ENCODE measurements around the gene GATAD1.
"Not testable (repeated sequence)": the region's sequence is repeated elsewhere in the genome, so short reads cannot be mapped to it uniquely, and the experiment has no call there.

GATAD1 gene

GRCh38 chr7:92447345-92448204 lies at the start of gene GATAD1:
Gene GATAD1, plus strand, starts transcription at chr7:92447482. Its CDS starts 248 bp downstream, at chr7:92447730.
- no peak for DNase-seq

- DNase-seq = no peak
Measured at GRCh38 chr7:92397542-92397941, 49.7 kb upstream of the GATAD1 start.

GRCh38 chr7:92400013-92400412 lies 47.3 kb upstream of the GATAD1 start:
- no peak for DNase-seq

- DNase-seq = no peak
Measured at GRCh38 chr7:92402920-92403759, 44.1 kb upstream of the GATAD1 start.

- no peak for DNase-seq
Measured at GRCh38 chr7:92403760-92404074, 43.6 kb upstream of the GATAD1 start.

GRCh38 chr7:92404170-92404614 lies 43.1 kb upstream of the GATAD1 start:
- no peak for DNase-seq

GRCh38 chr7:92409357-92409756 lies 37.9 kb upstream of the GATAD1 start:
- no peak for DNase-seq

GRCh38 chr7:92410162-92410561 lies 37.1 kb upstream of the GATAD1 start:
- not testable (repeated sequence) for DNase-seq

- DNase-seq = no peak
Measured at GRCh38 chr7:92412745-92413144, 34.5 kb upstream of the GATAD1 start.

GRCh38 chr7:92413550-92413949 lies 33.7 kb upstream of the GATAD1 start:
- DNase-seq = no peak

GRCh38 chr7:92415225-92415624 lies 32.1 kb upstream of the GATAD1 start:
- no peak for DNase-seq

- DNase-seq = no peak
Measured at GRCh38 chr7:92417913-92418312, 29.4 kb upstream of the GATAD1 start.

- no peak for DNase-seq
Measured at GRCh38 chr7:92421676-92422435, 25.4 kb upstream of the GATAD1 start.

GRCh38 chr7:92422926-92423325 lies 24.4 kb upstream of the GATAD1 start:
- no peak for DNase-seq

GRCh38 chr7:92423710-92424131 lies 23.6 kb upstream of the GATAD1 start:
- DNase-seq = no peak

- no peak for DNase-seq
Measured at GRCh38 chr7:92425311-92425947, 21.9 kb upstream of the GATAD1 start.

- DNase-seq = no peak
Measured at GRCh38 chr7:92427193-92427592, 20.1 kb upstream of the GATAD1 start.

- no peak for DNase-seq
Measured at GRCh38 chr7:92432299-92432946, 14.9 kb upstream of the GATAD1 start.

- no peak for DNase-seq
Measured at GRCh38 chr7:92433019-92433418, 14.3 kb upstream of the GATAD1 start.

GRCh38 chr7:92435542-92435941 lies 11.7 kb upstream of the GATAD1 start:
- DNase-seq = no peak

GRCh38 chr7:92436612-92437445 lies 10.5 kb upstream of the GATAD1 start:
- DNase-seq = no peak

Data from NCI-H1694 (cell line).